ENCODE measurements around the gene AKNA.

The AKNA gene

GRCh38 chr9:114348261-114348905, 39.4 kb downstream of the AKNA start:
- Histone ChIP-seq H3K27ac (ENCODE audit: low read length) (no peak overlapping the region), H3K4me1 (ENCODE audit: control insufficient read depth, insufficient read depth, low read length) (peaks cover 4% of the 10 kb centered on the region; the same call in 1 of the 2 replicates), H3K36me3 (ENCODE audit: control insufficient read depth, insufficient read depth, low read length) (peaks cover 20% of the 10 kb centered on the region), H3K9me3 (ENCODE audit: control insufficient read depth, insufficient read depth, low read length) (no peaks in the 10 kb centered on the region), H3K4me3 (ENCODE audit: low read length) (no peak overlapping the region), H3K27me3 (ENCODE audit: control insufficient read depth, insufficient read depth, low read length) (no peaks in the 10 kb centered on the region)
- no peak for DNase-seq (ENCODE audit: low read depth, low spot score)
- WGBS (ENCODE audit: insufficient coverage, insufficient read length) = no CpG with 5 or more reads among the region's 12 CpGs

- no peak overlapping the region for H3K27ac ChIP-seq (ENCODE audit: low read length)
- no peak overlapping the region for H3K4me3 ChIP-seq (ENCODE audit: low read length)
- no peaks in the 10 kb centered on the region for H3K9me3 ChIP-seq (ENCODE audit: control insufficient read depth, insufficient read depth, low read length)
- H3K27me3 ChIP-seq (ENCODE audit: control insufficient read depth, insufficient read depth, low read length) = no peaks in the 10 kb centered on the region
- H3K4me1 ChIP-seq (ENCODE audit: control insufficient read depth, insufficient read depth, low read length) = peaks cover 4% of the 10 kb centered on the region; the same call in 1 of the 2 replicates
- DNase-seq (ENCODE audit: low read depth, low spot score) = no peak
- no CpG with 5 or more reads among the region's 15 CpGs for WGBS (ENCODE audit: insufficient coverage, insufficient read length)
- peaks cover 20% of the 10 kb centered on the region for H3K36me3 ChIP-seq (ENCODE audit: control insufficient read depth, insufficient read depth, low read length)
These were observed 40.1 kb downstream of the AKNA start for GRCh38 chr9:114347675-114348074.

GRCh38 chr9:114346146-114346545, 41.6 kb downstream of the AKNA start:
- Histone ChIP-seq H3K27ac (ENCODE audit: low read length) (no peak overlapping the region), H3K9me3 (ENCODE audit: control insufficient read depth, insufficient read depth, low read length) (no peaks in the 10 kb centered on the region), H3K4me3 (ENCODE audit: low read length) (no peak overlapping the region), H3K4me1 (ENCODE audit: control insufficient read depth, insufficient read depth, low read length) (peaks cover 4% of the 10 kb centered on the region; the same call in 1 of the 2 replicates), H3K27me3 (ENCODE audit: control insufficient read depth, insufficient read depth, low read length) (no peaks in the 10 kb centered on the region), H3K36me3 (ENCODE audit: control insufficient read depth, insufficient read depth, low read length) (peaks cover 22% of the 10 kb centered on the region)
- no CpG with 5 or more reads among the region's 11 CpGs for WGBS (ENCODE audit: insufficient coverage, insufficient read length)
- no peak for DNase-seq (ENCODE audit: low read depth, low spot score)

- peaks cover 21% of the 10 kb centered on the region for H3K36me3 ChIP-seq (ENCODE audit: control insufficient read depth, insufficient read depth, low read length)
- peaks cover 4% of the 10 kb centered on the region; the same call in 1 of the 2 replicates for H3K4me1 ChIP-seq (ENCODE audit: control insufficient read depth, insufficient read depth, low read length)
- no CpG with 5 or more reads among the region's 7 CpGs for WGBS (ENCODE audit: insufficient coverage, insufficient read length)
- DNase-seq (ENCODE audit: low read depth, low spot score) = no peak
- H3K27ac ChIP-seq (ENCODE audit: low read length) = no peak overlapping the region
- no peaks in the 10 kb centered on the region for H3K27me3 ChIP-seq (ENCODE audit: control insufficient read depth, insufficient read depth, low read length)
- no peaks in the 10 kb centered on the region for H3K9me3 ChIP-seq (ENCODE audit: control insufficient read depth, insufficient read depth, low read length)
- H3K4me3 ChIP-seq (ENCODE audit: low read length) = no peak overlapping the region
These were observed 42.2 kb downstream of the AKNA start for GRCh38 chr9:114345493-114346065.

GRCh38 chr9:114344692-114345091, 43.1 kb downstream of the AKNA start:
- peaks cover 4% of the 10 kb centered on the region; the same call in 1 of the 2 replicates for H3K4me1 ChIP-seq (ENCODE audit: control insufficient read depth, insufficient read depth, low read length)
- no CpG with 5 or more reads among the region's 3 CpGs for WGBS (ENCODE audit: insufficient coverage, insufficient read length)
- H3K36me3 ChIP-seq (ENCODE audit: control insufficient read depth, insufficient read depth, low read length) = peaks cover 25% of the 10 kb centered on the region
- H3K27me3 ChIP-seq (ENCODE audit: control insufficient read depth, insufficient read depth, low read length) = no peaks in the 10 kb centered on the region
- no peak for DNase-seq (ENCODE audit: low read depth, low spot score)
- H3K27ac ChIP-seq (ENCODE audit: low read length) = no peak overlapping the region
- no peaks in the 10 kb centered on the region for H3K9me3 ChIP-seq (ENCODE audit: control insufficient read depth, insufficient read depth, low read length)
- no peak overlapping the region for H3K4me3 ChIP-seq (ENCODE audit: low read length)

- peaks cover 25% of the 10 kb centered on the region for H3K36me3 ChIP-seq (ENCODE audit: control insufficient read depth, insufficient read depth, low read length)
- H3K9me3 ChIP-seq (ENCODE audit: control insufficient read depth, insufficient read depth, low read length) = no peaks in the 10 kb centered on the region
- WGBS (ENCODE audit: insufficient coverage, insufficient read length) = no CpG with 5 or more reads among the region's 11 CpGs
- H3K4me3 ChIP-seq (ENCODE audit: low read length) = no peak overlapping the region
- no peak overlapping the region for H3K27ac ChIP-seq (ENCODE audit: low read length)
- H3K4me1 ChIP-seq (ENCODE audit: control insufficient read depth, insufficient read depth, low read length) = peaks cover 4% of the 10 kb centered on the region; the same call in 1 of the 2 replicates
- DNase-seq (ENCODE audit: low read depth, low spot score) = no peak
- no peaks in the 10 kb centered on the region for H3K27me3 ChIP-seq (ENCODE audit: control insufficient read depth, insufficient read depth, low read length)
These were observed 43.6 kb downstream of the AKNA start for GRCh38 chr9:114344188-114344566.

GRCh38 chr9:114343471-114344187, 44.2 kb downstream of the AKNA start:
- Histone ChIP-seq H3K4me1 (ENCODE audit: control insufficient read depth, insufficient read depth, low read length) (peaks cover 2% of the 10 kb centered on the region; the same call in 1 of the 2 replicates), H3K27me3 (ENCODE audit: control insufficient read depth, insufficient read depth, low read length) (no peaks in the 10 kb centered on the region), H3K4me3 (ENCODE audit: low read length) (no peak overlapping the region), H3K27ac (ENCODE audit: low read length) (no peak overlapping the region), H3K9me3 (ENCODE audit: control insufficient read depth, insufficient read depth, low read length) (no peaks in the 10 kb centered on the region), H3K36me3 (ENCODE audit: control insufficient read depth, insufficient read depth, low read length) (peaks cover 25% of the 10 kb centered on the region)
- no peak for DNase-seq (ENCODE audit: low read depth, low spot score)
- no CpG with 5 or more reads among the region's 9 CpGs for WGBS (ENCODE audit: insufficient coverage, insufficient read length)

- no CpG with 5 or more reads among the region's 5 CpGs for WGBS (ENCODE audit: insufficient coverage, insufficient read length)
- Histone ChIP-seq H3K4me3 (ENCODE audit: low read length) (no peak overlapping the region), H3K36me3 (ENCODE audit: control insufficient read depth, insufficient read depth, low read length) (peaks cover 26% of the 10 kb centered on the region), H3K27ac (ENCODE audit: low read length) (no peak overlapping the region), H3K9me3 (ENCODE audit: control insufficient read depth, insufficient read depth, low read length) (no peaks in the 10 kb centered on the region), H3K4me1 (ENCODE audit: control insufficient read depth, insufficient read depth, low read length) (no peaks in the 10 kb centered on the region), H3K27me3 (ENCODE audit: control insufficient read depth, insufficient read depth, low read length) (no peaks in the 10 kb centered on the region)
- DNase-seq (ENCODE audit: low read depth, low spot score) = no peak
These were observed 44.9 kb downstream of the AKNA start for GRCh38 chr9:114342755-114343440.

- no peak for DNase-seq (ENCODE audit: low read depth, low spot score)
- no peak overlapping the region for H3K4me3 ChIP-seq (ENCODE audit: low read length)
- H3K4me1 ChIP-seq (ENCODE audit: control insufficient read depth, insufficient read depth, low read length) = no peaks in the 10 kb centered on the region
- peaks cover 28% of the 10 kb centered on the region for H3K36me3 ChIP-seq (ENCODE audit: control insufficient read depth, insufficient read depth, low read length)
- no peaks in the 10 kb centered on the region for H3K27me3 ChIP-seq (ENCODE audit: control insufficient read depth, insufficient read depth, low read length)
- no peak overlapping the region for H3K27ac ChIP-seq (ENCODE audit: low read length)
- WGBS (ENCODE audit: insufficient coverage, insufficient read length) = no CpG with 5 or more reads among the region's 4 CpGs
- H3K9me3 ChIP-seq (ENCODE audit: control insufficient read depth, insufficient read depth, low read length) = no peaks in the 10 kb centered on the region
These were observed 45.8 kb downstream of the AKNA start for GRCh38 chr9:114341991-114342390.

GRCh38 chr9:114341152-114341830, 46.5 kb downstream of the AKNA start:
- Histone ChIP-seq H3K36me3 (ENCODE audit: control insufficient read depth, insufficient read depth, low read length) (peaks cover 24% of the 10 kb centered on the region), H3K27me3 (ENCODE audit: control insufficient read depth, insufficient read depth, low read length) (no peaks in the 10 kb centered on the region), H3K27ac (ENCODE audit: low read length) (no peak overlapping the region), H3K9me3 (ENCODE audit: control insufficient read depth, insufficient read depth, low read length) (no peaks in the 10 kb centered on the region), H3K4me1 (ENCODE audit: control insufficient read depth, insufficient read depth, low read length) (no peaks in the 10 kb centered on the region), H3K4me3 (ENCODE audit: low read length) (no peak overlapping the region)
- WGBS (ENCODE audit: insufficient coverage, insufficient read length) = no CpG with 5 or more reads among the region's 12 CpGs
- DNase-seq (ENCODE audit: low read depth, low spot score) = no peak

Measured in iPS DF 6.9 (cell line).